Peyer's patch (tissue), 4 donors: ENCODE results near the gene PFDN2. TPM values are rescaled to one million over a fixed set of nuclear protein-coding genes. Genes with fewer than 3 reads are reported as not detected.

ENCODE experiments used
- small RNA-seq, 2 donors: library from RNA; depleted of rRNA; stranded (forward); fragments of <200 nt; gene quantifications; one replicate each; pipeline ENCODE3, GENCODE V24; 2016
- total RNA-seq, 4 donors: library from RNA; depleted of rRNA; stranded (reverse); fragments of >200 nt; gene quantifications; one replicate each; pipeline ENCODE4 v1.1.0, GENCODE V29; 2016

Gene PFDN2
- total RNA-seq, 4 donors from 2014 or later: 11.6 to 68.5 (median 15.2) TPM

Small RNA genes lying within 50 kb of the gene (small RNA-seq; reads per million reads assigned to genes)
- gene RF01225: 0 reads per million in 2 donors

Other genes starting within 250 kb of the PFDN2 start
- gene ITLN1, start 232.9 kb downstream of the PFDN2 start, total RNA-seq: 10 to 100 TPM; 14.4 to 45.0 (median 24.5) TPM
- 10 to 100 TPM; 37.0 to 76.7 (median 54.1) TPM for gene ITLN2, start 163.2 kb downstream of the PFDN2 start, total RNA-seq
- 100 to 1,000 TPM in 3 of 4 donors, 10 to 100 TPM in 1; 28.9 to 138 (median 110) TPM for gene F11R, start 96.9 kb downstream of the PFDN2 start, total RNA-seq
- 100 to 1,000 TPM in 1 of 4 donors, 10 to 100 TPM in 3; 33.0 to 152 (median 78.8) TPM for gene TSTD1, start 79.1 kb downstream of the PFDN2 start, total RNA-seq
- 100 to 1,000 TPM in 1 of 4 donors, 10 to 100 TPM in 3; 72.0 to 119 (median 98.2) TPM for gene USF1, start 72.1 kb downstream of the PFDN2 start, total RNA-seq
- gene ARHGAP30, start 48.1 kb downstream of the PFDN2 start, total RNA-seq: 10 to 100 TPM in 1 of 4 donors, 1 to 10 TPM in 3; 5.1 to 31.4 (median 6.7) TPM
- gene NECTIN4, start 28.5 kb downstream of the PFDN2 start, total RNA-seq: 1 to 10 TPM in 3 of 4 donors, under 1 TPM in 1; 0.54 to 2.5 (median 1.6) TPM
- 1 to 10 TPM in 3 of 4 donors, not detected in 1; 2.1 to 4.8 (median 2.4) TPM for gene KLHDC9, start 19.7 kb downstream of the PFDN2 start, total RNA-seq
- 100 to 1,000 TPM in 3 of 4 donors, 10 to 100 TPM in 1; 54.5 to 148 (median 120) TPM for gene NIT1, start 68 bp upstream of the PFDN2 start, total RNA-seq
- gene DEDD, start 14.6 kb upstream of the PFDN2 start, total RNA-seq: 10 to 100 TPM; 23.0 to 48.7 (median 31.4) TPM
- gene UFC1, start 35.9 kb upstream of the PFDN2 start, total RNA-seq: 10 to 100 TPM; 36.9 to 82.5 (median 61.7) TPM
- gene USP21, start 41.5 kb upstream of the PFDN2 start, total RNA-seq: 10 to 100 TPM; 11.6 to 52.8 (median 39.0) TPM
- 10 to 100 TPM in 3 of 4 donors, 1 to 10 TPM in 1; 9.5 to 38.0 (median 20.9) TPM for gene PPOX, start 48.4 kb upstream of the PFDN2 start, total RNA-seq
- gene B4GALT3, start 59.5 kb upstream of the PFDN2 start, total RNA-seq: 10 to 100 TPM; 25.2 to 34.1 (median 29.4) TPM
- gene ADAMTS4, start 81.0 kb upstream of the PFDN2 start, total RNA-seq: 10 to 100 TPM in 1 of 4 donors, 1 to 10 TPM in 2, under 1 TPM in 1; 0.18 to 65.2 (median 1.9) TPM
- 100 to 1,000 TPM; 157 to 192 (median 176) TPM for gene NDUFS2, start 84.3 kb upstream of the PFDN2 start, total RNA-seq
- 10 to 100 TPM in 2 of 4 donors, 1 to 10 TPM in 1, not detected in 1; 5.1 to 33.8 (median 11.9) TPM for gene FCER1G, start 97.3 kb upstream of the PFDN2 start, total RNA-seq
- not detected for gene APOA2, start 105.6 kb upstream of the PFDN2 start, total RNA-seq
- 10 to 100 TPM in 3 of 4 donors, 1 to 10 TPM in 1; 8.3 to 32.2 (median 24.9) TPM for gene TOMM40L, start 108.0 kb upstream of the PFDN2 start, total RNA-seq
- 1 to 10 TPM in 1 of 4 donors, not detected in 3; 3.2 TPM for gene NR1I3, start 120.2 kb upstream of the PFDN2 start, total RNA-seq
- gene PCP4L1, start 140.7 kb upstream of the PFDN2 start, total RNA-seq: not detected
- gene MPZ, start 191.9 kb upstream of the PFDN2 start, total RNA-seq: 1 to 10 TPM in 3 of 4 donors, not detected in 1; 1.5 to 3.3 (median 2.3) TPM
- gene SDHC, start 196.3 kb upstream of the PFDN2 start, total RNA-seq: 10 to 100 TPM; 33.3 to 85.5 (median 60.6) TPM
- not detected for gene CFAP126, start 249.8 kb upstream of the PFDN2 start, total RNA-seq